Ectodermal cell (in vitro differentiated cells): ENCODE data around the gene MYOCD.

Source experiments
- H3K27ac ChIP-seq: 2 replicates; pipeline ENCODE4 v1.7.0; 2013; ENCODE audit warnings: mild to moderate bottlenecking, low read depth, low read length; ENCODE audit not compliant: insufficient read depth, poor library complexity, severe bottlenecking
- H3K27me3 ChIP-seq: 2 replicates; pipeline ENCODE4 v1.7.0; 2013; ENCODE audit warnings: mild to moderate bottlenecking, low read length; ENCODE audit not compliant: insufficient read depth, control insufficient read depth, poor library complexity, severe bottlenecking
- H3K36me3 ChIP-seq: one replicate; pipeline ENCODE4 v1.7.0; 2013; ENCODE audit warnings: low read length; ENCODE audit not compliant: control insufficient read depth, insufficient read depth
- H3K4me1 ChIP-seq: one replicate; pipeline ENCODE4 v1.7.0; 2013; ENCODE audit warnings: low read length; ENCODE audit not compliant: control insufficient read depth, insufficient read depth
- H3K4me3 ChIP-seq: 2 replicates; pipeline ENCODE4 v1.7.0; 2013; ENCODE audit warnings: low read depth, low read length, control low read depth; ENCODE audit not compliant: insufficient read depth
- H3K9me3 ChIP-seq: 2 replicates; pipeline ENCODE4 v1.7.0; 2013; ENCODE audit warnings: mild to moderate bottlenecking, low read length, moderate library complexity; ENCODE audit not compliant: control insufficient read depth
- WGBS, 2 experiments: methylation state at CpG; one replicate each; pipeline ENCODE4 v1.1.7; 2013; ENCODE audit warnings: missing lambda C conversion rate in 2 of 2; 5-methylcytosine and 5-hydroxymethylcytosine counted together

Gene MYOCD

DNA sequence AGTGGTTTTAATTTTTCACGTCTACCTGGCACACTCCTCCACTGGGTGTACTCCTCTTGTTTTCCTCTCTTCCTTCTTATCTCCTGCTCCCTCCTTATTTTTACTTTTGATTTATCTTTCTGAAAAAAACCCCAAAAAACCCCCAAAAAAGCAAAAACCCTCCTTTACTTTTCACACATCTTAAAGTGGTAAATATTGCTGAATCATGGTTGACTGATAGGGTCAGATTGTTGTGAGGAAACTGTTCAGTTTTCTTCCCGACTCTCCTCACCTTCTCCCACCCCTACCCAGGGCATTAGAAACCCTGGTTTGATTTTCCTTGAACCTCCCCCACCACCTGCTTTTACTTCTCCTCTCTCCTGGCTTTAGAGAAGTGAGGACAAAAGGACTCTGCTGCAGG lies 149.0 kb downstream of the MYOCD start:
- Histone ChIP-seq H3K27ac (no peak overlapping the region), H3K4me1 (no peaks in the 10 kb centered on the region), H3K36me3 (no peaks in the 10 kb centered on the region), H3K27me3 (no peaks in the 10 kb centered on the region), H3K4me3 (no peak overlapping the region), H3K9me3 (no peaks in the 10 kb centered on the region)
- 93 to 100% methylated on average over 2 of the region's 2 CpGs for WGBS, 2 experiments

DNA sequence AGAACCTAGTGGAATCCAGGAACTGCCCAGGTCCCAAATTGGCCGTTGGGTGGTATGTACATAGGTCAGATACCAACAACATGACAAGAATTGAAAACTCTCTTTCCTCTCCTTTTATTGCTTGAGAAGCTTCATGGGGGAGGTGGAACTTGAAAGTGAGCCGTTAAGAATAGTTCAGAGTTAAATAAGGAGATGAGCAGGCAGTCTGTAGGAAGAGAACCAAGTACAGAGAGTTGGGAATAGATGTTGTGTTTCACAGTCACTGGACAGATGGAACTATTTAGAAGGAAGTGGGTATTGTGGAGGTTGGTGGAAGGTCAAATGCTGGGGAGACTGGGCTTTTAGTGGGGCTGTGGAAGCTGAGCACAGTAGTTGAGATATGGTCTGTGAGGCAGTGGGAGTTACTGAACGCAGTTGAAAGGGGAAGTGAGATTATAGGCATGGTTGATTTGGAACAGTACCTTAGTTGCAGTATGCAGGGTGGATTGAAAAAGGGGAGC lies 150.0 kb downstream of the MYOCD start:
- WGBS, 2 experiments, result 87 to 93% methylated on average over 3 of the region's 3 CpGs
- H3K4me1 ChIP-seq, result no peaks in the 10 kb centered on the region
- no peaks in the 10 kb centered on the region for H3K9me3 ChIP-seq
- H3K27me3 ChIP-seq, result no peaks in the 10 kb centered on the region
- H3K4me3 ChIP-seq, result no peak overlapping the region
- no peaks in the 10 kb centered on the region for H3K36me3 ChIP-seq
- no peak overlapping the region for H3K27ac ChIP-seq
